MV-4-11 (cell line): Measurements from ENCODE around the gene REM2.

ENCODE experiments used
- DNase-seq: peaks from one replicate; lab custom pipeline; 2025; lab: John Stamatoyannopoulos, UW

The REM2 gene

GRCh38 chr14:22897357-22897756, 14.3 kb downstream of the REM2 start:
- DNase-seq = no peak

DNA sequence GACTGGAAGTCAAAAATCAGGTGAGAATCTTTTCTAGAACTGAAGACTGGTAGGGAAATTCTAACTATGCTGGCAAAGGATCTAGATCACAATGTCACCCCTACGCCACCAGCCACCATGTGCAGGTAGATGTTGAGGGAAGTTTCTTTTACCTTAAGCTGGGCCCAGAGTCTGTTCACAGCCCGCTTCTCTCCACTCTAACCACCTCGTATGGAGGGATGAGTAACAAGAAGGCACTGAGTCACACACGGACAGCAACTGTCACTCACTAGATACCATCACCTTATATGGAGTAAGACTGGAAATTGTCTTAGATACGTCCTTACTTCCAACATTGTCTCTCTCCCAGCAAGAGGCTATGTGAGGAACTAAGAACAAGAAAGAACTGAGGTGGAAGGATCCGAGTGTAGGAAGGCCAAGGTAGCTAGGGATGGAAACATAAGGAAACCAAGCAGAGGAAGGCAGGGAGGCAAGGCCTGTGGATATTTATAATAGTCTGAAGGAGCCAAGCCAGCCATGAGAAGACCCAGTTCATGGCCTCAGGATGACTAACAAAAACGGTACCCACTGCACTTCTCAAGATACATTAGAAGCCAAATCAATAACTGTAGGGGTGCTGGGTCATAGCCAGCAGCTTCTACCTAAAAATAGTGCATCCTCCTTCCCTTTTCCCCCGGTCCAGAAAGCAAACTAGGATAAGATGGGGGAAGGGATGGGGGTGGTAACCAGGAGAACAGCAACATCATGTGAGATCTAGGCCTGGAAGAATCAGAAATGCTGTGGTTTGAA, 15.5 kb downstream of the REM2 start:
- DNase-seq = no peak

DNA sequence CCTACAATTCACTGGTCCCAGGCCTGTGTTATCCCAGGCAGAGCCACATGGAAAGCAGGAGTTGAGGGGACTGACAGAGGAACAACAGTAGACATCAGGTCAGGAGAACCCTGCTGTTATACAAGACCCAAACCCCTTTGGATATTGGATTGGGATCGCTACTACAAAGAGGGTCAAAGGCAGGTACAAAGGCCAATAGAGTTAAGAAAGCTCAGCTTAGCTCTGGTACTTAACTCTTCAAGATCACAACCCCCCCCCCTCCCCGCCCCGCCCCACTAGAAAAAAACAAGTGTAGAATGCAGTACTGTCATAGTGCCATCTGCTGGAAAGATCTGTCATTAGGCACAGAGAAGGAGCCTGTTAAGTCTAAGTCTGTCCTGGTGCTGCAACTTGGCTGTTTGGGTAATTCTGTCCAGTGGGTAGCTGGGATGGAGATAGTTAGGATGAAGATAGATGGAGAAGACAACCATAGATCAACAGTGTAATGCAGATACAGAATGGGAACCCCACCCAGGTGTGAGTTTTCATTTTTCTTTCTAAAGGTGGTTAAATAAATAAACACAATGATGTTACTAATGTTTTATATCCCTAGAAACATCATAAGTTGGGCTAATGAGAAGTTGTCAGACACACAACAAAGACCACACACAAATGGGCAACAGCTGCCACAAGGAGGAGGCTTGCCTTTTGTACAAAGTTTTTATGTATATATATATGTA, 17.2 kb downstream of the REM2 start:
- peak; percentile 47 for DNase-seq

- DNase-seq = no peak
These were observed 18.8 kb downstream of the REM2 start for GRCh38 chr14:22901799-22902198.

DNA sequence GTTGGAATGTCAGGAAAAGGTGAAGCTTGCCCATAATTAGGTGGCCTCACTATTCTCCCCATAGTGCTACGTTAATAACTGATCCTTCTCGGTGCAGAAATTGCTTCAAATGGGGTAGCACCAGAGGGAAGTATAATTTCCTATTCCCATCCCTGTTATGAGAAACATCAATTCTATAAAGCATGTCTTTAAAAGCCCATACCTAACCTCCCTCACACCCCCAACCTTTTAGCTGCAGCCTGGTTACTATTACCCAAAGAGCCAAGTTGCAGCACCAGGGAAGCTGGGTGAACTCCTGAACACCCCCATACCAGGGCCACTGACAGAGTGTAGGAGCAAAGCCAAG, 20.7 kb downstream of the REM2 start:
- DNase-seq = no peak

DNA sequence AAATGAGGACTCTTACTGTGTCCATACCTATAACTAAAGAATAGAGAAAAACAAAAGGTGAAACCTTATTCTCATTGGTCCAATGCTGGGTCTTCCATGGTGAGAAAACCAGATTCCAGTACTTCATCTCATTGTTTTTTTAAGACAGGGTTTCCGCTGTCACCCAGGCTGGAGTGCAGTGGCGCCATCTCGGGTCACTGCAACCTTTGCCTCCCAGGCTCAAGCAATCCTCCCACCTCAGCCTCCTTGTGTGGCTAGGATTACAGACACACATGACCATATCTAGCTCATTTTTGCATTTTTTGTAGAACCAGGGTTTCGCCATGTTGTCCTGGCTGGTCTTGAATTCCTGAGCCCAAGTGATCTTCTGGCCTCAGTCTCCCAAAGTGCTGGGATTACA, 22.6 kb downstream of the REM2 start:
- DNase-seq = no peak

GRCh38 chr14:22906073-22906472, 23.1 kb downstream of the REM2 start:
- no peak for DNase-seq

DNA sequence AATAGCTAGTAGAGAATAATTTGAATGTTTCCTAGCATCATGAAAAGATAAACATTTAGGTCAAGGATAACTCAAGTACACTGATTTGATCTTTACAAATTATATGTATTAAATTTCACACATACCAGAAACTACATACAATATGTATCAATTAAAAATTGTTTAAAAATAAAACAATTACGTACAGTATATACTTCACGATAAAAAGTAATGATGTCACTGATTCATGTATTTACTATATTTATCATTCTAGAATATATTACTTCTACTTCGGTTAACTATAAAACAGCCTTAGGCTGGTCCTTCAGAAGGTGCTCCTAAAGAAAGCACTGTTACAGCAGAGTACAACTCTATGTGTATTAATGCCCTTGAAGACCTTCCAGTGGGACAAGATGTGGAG, 24.4 kb downstream of the REM2 start:
- DNase-seq = no peak

- DNase-seq = peak; percentile 92
These were observed 25.6 kb downstream of the REM2 start for GRCh38 chr14:22908601-22909000.

DNA sequence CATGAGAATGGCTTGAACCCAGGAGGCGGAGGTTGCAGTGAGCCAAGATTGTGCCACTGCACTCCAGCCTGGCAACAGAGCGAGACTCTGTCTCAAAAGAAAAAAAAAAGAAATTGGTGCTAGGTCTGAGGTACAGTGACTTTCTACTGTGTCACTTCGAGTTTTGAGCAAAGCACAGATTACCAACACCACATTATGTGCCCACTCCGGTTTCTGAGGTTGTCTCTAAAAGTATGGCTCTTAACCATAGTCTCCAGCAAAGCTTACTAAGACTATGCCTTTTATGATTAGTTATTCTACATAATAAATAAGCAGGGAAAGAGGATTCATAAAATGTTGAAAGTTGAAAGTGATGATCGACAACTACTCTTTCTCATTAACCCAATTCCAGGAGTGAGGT, 27.9 kb downstream of the REM2 start:
- no peak for DNase-seq

- peak; percentile 44 for DNase-seq
These were observed 31.8 kb downstream of the REM2 start for GRCh38 chr14:22914836-22915235.

- peak; percentile 85 for DNase-seq
These were observed 33.0 kb downstream of the REM2 start for GRCh38 chr14:22915886-22916521.

GRCh38 chr14:22918804-22919600, 36.0 kb downstream of the REM2 start, which contains the start of gene RBM23:
RBM23 (minus strand) TSS chr14:22919149.
- peak; percentile 100 for DNase-seq

GRCh38 chr14:22919601-22919921, 36.5 kb downstream of the REM2 start:
- no peak for DNase-seq

DNA sequence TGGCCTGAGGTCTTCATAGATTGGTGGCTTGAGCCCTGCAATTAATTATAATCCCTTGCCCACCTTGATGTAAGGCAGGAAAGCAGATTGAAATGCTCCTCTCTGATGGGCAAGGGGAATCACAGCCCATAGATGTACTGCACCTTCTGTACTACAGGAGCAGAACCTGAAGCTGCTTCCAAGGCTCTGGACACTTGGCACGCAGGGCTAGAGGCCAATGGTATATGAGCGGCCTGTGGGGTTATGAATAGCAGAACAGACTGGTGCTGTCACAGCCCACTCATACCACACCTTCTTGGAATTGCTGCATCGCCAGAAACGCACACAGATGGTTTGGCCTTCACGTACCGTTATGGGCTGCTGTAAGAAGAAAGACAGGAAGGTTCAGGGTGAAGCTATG, 37.7 kb downstream of the REM2 start:
- DNase-seq = no peak

GRCh38 chr14:22922294-22922693, 39.3 kb downstream of the REM2 start:
- DNase-seq = no peak

GRCh38 chr14:22923746-22924145, 40.7 kb downstream of the REM2 start:
- DNase-seq = no peak

DNA sequence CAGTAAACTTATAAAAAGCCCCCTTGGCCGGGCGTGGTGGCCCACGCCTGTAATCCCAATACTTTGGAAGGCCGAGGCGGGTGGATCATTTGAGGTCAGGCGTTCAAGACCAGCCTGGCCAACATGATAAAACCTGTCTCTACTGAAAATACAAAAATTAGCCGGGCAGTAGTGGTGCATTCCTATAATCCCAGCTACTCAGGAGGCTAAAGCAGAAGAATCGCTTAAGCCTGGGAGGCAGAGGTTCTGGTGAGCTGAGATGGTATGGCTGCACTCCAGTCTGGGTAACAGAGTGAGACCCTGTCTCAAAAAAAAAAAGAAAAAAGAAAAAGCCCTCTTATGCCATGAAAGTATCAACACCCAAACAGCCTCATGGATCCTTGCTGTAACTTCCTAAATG, 42.5 kb downstream of the REM2 start:
- no peak for DNase-seq

DNA sequence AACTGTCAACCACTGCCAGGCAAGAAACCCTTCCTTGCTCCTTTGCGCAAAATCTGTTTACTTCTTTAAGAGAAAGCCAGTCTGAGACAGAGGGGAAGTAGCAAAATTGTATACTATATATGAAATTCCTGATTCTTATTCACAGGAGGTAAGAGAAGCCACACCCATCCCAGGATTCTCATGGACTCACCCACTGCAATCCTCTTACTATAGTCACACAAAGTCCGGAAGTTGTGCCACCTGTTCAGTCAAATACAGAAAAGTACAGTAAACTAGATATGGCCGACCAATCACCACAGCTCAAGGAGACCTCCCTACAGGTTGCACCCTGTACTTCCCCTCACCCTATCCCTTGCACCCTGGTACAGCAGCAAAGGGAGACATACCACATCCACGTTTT, 43.3 kb downstream of the REM2 start:
- DNase-seq = no peak

DNA sequence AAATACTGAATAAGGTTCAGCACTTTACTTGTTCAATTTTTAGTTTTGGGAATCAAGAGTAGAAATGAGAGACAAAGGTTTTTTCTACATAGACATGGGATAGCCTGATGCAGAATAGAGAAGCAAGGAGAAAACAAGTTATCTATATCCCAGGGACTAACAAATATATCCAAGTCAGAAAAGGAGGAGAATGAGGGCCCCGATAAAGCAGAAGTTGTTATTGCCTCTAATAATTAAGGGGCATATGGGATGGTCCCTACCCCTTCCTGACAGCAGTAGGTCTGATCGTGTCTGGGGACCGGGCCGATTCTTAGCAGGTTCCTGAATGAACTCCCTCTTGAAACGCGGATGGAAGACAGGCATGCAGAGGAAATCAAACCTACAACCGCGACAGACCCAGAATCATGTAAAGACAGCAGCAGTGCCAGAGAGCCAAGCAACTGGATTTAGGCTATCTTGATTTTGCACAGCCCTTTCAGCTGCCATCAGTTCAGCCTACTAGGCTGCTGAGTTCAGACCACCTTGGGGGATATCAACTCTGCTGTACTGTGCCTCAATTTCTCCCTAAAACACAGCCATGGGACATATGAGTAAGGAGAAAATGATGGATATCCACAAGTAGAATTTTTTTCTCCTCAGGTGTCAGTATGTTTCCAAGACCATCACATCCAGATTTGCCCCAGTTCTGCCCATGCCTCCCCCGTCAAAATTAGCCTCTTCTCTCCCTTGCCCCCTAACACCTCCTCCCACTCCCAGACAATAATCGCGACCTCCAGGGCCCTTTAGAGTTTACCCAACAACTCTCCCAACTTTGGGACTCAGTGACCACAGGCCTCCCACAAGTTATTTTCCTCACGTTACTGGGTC, 45.4 kb downstream of the REM2 start:
- no peak for DNase-seq
